HepG2 (cell line): ENCODE measurements around the gene PFDN2. TPM values are rescaled to one million over a fixed set of nuclear protein-coding genes. Genes with fewer than 3 reads are reported as not detected.

Experiments
- BCLAF1 ChIP-seq: fragments of 450-650 bp; IDR thresholded peaks from 2 replicates; pipeline ENCODE4 v1.6.1; 2017; ENCODE audit warnings: mild to moderate bottlenecking
- GPN1 ChIP-seq: sonication (generic); formaldehyde crosslinking; IDR thresholded peaks from 2 replicates; pipeline ENCODE4 v1.5.1; 2020; ENCODE audit warnings: missing genetic modification reagents, borderline replicate concordance
- IRF1 ChIP-seq: sonication (generic); formaldehyde crosslinking; IDR thresholded peaks from 2 replicates; pipeline ENCODE4 v1.4.0; 2020; ENCODE audit warnings: low read depth, mild to moderate bottlenecking, missing genetic modification reagents
- KLF11 ChIP-seq: IDR thresholded peaks from 2 replicates; pipeline ENCODE4 v1.6.1; 2016; ENCODE audit warnings: missing compliant biosample characterization
- NFE2L2 ChIP-seq: fragments of 150-350 bp; IDR thresholded peaks from 2 replicates; pipeline ENCODE4 v1.6.1; 2014; ENCODE audit warnings: low read length
- NR1H2 ChIP-seq: sonication (generic); formaldehyde crosslinking; IDR thresholded peaks from 2 replicates; pipeline ENCODE4 v1.8.1; 2022; ENCODE audit warnings: low read depth, missing genetic modification reagents, borderline replicate concordance
- PBX3 ChIP-seq: sonication (generic); formaldehyde crosslinking; IDR thresholded peaks from 2 replicates; pipeline ENCODE4 v1.8.1; 2023; ENCODE audit warnings: missing genetic modification reagents, inconsistent platforms, borderline replicate concordance
- PHB2 ChIP-seq: fragments of 450-650 bp; IDR thresholded peaks from 2 replicates; pipeline ENCODE4 v1.6.1; 2018; ENCODE audit not compliant: partially characterized antibody
- ZBED4 ChIP-seq: sonication (generic); formaldehyde crosslinking; IDR thresholded peaks from 2 replicates; pipeline ENCODE4 v1.4.0; 2020; ENCODE audit warnings: missing genetic modification reagents, borderline replicate concordance
- ZHX1 ChIP-seq: sonication (generic); formaldehyde crosslinking; IDR thresholded peaks from 2 replicates; pipeline ENCODE4 v1.8.1; 2022; ENCODE audit warnings: low read depth, mild to moderate bottlenecking, missing genetic modification reagents
- ZIK1 ChIP-seq: sonication (generic); formaldehyde crosslinking; IDR thresholded peaks from 2 replicates; pipeline ENCODE4 v1.5.0; 2020; ENCODE audit warnings: mild to moderate bottlenecking, low read depth, missing genetic modification reagents, borderline replicate concordance
- ZNF34 ChIP-seq: sonication (generic); formaldehyde crosslinking; IDR thresholded peaks from 2 replicates; pipeline ENCODE4 v1.4.0; 2020; ENCODE audit warnings: mild to moderate bottlenecking, missing genetic modification reagents, borderline replicate concordance
- ZNF496 ChIP-seq: sonication (generic); formaldehyde crosslinking; IDR thresholded peaks from 2 replicates; pipeline ENCODE4 v1.8.1; 2023; ENCODE audit warnings: mild to moderate bottlenecking, moderate library complexity, missing genetic modification reagents; ENCODE audit not compliant: insufficient replicate concordance
- ZNF639 ChIP-seq: conservative IDR thresholded peaks from 2 replicates; pipeline ENCODE4 v1.6.1; 2018; ENCODE audit warnings: missing genetic modification reagents
- polyA plus RNA-seq, 8 experiments: library from polyadenylated mRNA; depleted of rRNA in 3 of 8; stranded (reverse) in 7 of 8; unstranded in 1 of 8; fragments of >200 nt; fragmentation: Illumina TruSeq in 4 of 8; extraction: Trizol in 4 of 8; gene quantifications; 2 replicates each; pipeline versions ENCODE4 v1.2.1 to v1.2.3, GENCODE V29; 2011 to 2016; ENCODE audit warnings: low read depth in 4 of 8, missing spikeins in 1 of 8, mixed read lengths in 1 of 8; ENCODE audit not compliant: insufficient read depth in 1 of 8
- total RNA-seq, 5 experiments: library from RNA; depleted of rRNA; stranded (reverse); fragments of >200 nt; fragmentation: Illumina TruSeq; extraction: Trizol; gene quantifications; 2 replicates each; pipeline ENCODE4 v1.2.3, GENCODE V29; 2016; ENCODE audit warnings: low read depth in 1 of 5

Gene PFDN2
- total and polyA plus RNA-seq, 2 of the 13 experiments (the other 11 are each of a cell fraction or from before 2014, with no cell fraction given) = 62.6 to 63.6 TPM

GRCh38 chr1:161117759-161118581 is at the start of gene PFDN2, which contains the start of gene NIT1 (continued):
- TF ChIP-seq ZBED4 (CRISPR knock-in tag) (no peak), ZHX1 (CRISPR knock-in tag) (peak; percentile 68; the same call in 1 of the 2 replicates), ZNF34 (CRISPR knock-in tag) (no peak), ZIK1 (CRISPR knock-in tag) (no peak; the same call in 1 of the 2 replicates), ZNF639 (CRISPR knock-in tag) (no peak; the same call in 1 of the 2 replicates), GPN1 (CRISPR knock-in tag) (no peak), ZNF496 (CRISPR knock-in tag) (no peak), KLF11 (no peak), NFE2L2 (no peak), NR1H2 (CRISPR knock-in tag) (no peak), IRF1 (CRISPR knock-in tag) (no peak), PBX3 (no peak), PHB2 (no peak), BCLAF1 (no peak)
